ENCODE data around the gene HTATIP2.

DNA sequence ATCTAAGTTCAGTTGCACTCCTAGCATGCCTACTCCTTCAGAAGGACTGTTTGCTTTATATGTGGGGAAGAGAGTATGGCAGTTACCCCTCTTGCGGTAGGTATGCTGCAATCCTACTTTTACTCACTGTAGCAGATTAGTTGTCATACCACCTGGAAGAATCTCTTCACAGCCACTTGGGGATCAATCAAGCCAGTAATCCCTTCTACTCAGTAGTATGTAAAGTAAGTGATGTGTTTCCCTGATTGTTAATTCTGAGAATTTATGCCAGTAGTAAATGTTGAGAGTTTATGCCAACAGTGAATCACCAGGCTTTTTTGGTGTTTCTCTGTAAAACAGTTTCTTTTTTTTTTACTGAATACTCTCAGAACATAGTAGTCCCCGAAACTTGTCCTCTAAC lies 58.4 kb downstream of the HTATIP2 start:
- TF ChIP-seq CTCF (IDR thresholded peaks at IDR 0.05) (no peak), POLR2A (IDR thresholded peaks at IDR 0.05) (no peak)
